Activated CD4-positive, alpha-beta T cell treated with anti-CD3 and anti-CD28 coated beads, Interleukin-2, Interleukin-4, amounts not matched to agents 100 ng/mL and 50 ng/mL, durations not matched to agents 16 hours and 8 hours (primary cell): Measurements from ENCODE around the gene PIP5KL1.

Experiments
- DNase-seq: peaks from one replicate; pipeline ENCODE4 v3.0.0-alpha.2; 2020; ENCODE audit warnings: low spot score

PIP5KL1 gene

DNA sequence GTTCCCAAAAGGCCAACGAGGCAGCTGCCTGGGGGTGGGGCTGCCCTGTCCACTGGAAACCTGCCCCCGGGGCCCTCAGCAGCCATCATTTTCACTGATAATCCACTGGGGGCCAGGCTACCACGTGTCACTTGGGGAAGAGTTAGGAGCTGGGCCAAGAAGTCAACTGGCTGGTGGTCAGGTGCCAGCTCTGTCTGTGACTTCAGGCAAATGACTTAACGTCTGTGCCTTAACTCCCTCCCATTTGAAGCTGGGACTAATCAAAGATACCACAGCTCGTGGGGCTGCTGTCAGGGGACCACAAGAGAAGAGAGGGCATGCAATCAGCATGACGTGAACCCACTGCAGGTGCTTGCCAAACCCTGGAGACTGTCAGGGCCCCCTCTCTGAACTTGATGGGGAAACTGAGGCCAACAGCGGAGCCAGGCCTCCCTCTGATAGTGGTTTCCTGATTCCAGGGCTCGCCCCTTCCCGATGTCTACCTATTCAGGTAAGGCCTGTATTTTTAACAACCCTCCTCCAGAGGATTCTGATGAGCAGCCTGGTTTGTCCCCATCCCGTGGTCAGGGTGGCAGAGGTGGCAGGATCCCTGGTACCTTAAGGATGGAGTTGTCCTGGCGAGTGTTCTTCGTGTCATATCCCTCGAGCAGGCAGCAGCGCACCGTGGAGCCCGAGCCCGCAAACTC lies 19.4 kb upstream of the PIP5KL1 start:
- no peak for DNase-seq

DNA sequence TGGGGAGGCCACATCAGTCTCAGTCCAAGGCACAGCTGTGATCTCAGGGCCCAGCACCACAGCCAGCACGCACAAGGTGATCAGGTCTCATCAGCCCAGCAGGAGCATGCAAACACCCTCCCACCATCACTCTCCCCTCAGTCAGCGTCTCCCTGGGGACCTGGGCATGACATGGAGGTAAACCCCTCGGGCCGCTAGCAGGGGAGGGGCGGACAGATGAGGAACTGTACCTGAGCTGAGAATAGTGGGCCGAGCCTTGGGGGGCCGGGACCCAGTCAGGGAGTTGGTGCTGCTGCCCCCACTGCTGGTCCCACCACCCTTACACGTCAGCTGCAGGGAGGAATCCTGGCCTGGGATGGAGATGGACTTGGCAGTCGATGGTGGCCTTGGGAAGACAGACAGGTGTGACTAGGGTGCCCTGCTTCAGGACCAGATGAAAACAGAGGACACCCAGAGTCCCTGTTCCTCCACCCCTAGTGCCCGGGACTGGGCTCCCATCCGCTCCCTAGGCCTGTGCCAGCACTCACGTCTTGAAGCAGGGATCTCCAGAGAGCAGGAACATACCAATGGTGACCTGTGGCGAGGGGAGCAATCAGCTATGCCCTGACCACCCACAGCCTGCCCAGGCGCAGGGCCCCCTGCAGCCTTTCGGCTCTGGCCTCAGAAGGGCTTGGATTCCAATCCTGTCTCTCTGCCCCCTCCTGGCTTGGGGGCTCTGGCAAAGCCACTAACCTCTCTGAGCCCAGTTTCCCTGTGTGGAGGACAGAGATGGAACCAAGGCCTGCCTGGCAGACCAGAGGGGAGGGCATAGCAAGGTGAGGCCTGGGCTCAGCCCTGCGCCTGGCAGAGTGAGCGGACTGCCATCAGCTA lies 17.5 kb upstream of the PIP5KL1 start:
- DNase-seq = no peak

DNA sequence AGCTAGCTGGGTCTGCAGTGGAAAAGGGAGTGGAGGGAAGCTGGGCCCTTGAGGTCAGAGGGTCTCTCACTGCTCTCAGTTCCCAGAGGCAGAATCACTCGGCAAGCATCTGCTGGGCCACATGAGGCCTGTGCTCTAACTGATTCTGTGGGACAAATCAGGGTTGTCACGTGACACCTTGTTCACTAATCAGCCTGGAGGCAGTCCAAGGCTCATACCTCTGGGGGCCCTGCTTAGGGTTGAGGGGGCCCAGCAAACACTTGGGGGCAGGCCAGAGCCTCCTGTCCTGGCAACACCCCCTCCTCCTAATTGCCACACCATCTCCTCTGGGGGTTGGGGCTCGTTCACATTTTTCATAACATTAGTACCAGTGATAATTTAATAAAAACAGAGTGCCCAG lies 16.2 kb upstream of the PIP5KL1 start:
- no peak for DNase-seq

DNA sequence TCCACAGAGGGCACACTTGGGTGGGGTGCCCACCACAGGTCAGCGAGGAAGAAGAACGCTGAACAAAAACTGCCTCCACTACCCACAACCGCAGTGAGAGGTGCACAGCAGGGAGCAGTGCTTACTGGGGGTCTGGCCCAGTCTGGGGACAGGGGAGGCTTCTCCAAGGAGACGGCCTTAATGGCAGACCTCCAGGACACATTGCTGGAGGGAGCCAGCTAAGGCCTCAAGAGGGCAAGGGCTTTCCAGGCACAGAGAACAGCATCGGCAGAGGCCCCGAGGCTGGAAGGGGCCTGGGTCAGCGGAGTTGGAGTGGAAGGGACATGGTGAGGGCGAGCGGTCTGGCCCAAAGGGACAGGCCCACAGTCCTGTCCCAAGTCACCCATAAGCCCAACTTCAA lies 15.4 kb upstream of the PIP5KL1 start:
- no peak for DNase-seq

DNA sequence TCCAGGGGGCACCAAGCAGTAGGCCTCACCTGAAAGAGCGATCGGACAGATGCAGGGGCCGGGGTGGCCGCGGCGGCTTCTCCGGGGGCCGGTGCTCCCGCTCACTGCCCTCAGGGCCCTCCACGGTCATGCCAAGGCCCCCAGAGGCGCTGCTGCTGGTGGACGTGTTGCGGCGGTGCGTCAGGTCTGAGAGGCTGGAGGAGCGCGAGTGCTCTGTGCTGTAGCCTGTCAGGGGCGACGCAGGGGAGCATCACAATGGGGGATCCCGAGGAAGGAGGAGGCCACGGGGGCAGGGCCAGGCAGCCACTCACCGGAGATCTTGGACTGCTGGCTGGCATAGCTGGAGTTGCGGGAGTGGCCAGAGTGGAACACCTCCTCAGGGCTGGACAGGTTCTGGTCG lies 14.8 kb upstream of the PIP5KL1 start:
- no peak for DNase-seq

DNA sequence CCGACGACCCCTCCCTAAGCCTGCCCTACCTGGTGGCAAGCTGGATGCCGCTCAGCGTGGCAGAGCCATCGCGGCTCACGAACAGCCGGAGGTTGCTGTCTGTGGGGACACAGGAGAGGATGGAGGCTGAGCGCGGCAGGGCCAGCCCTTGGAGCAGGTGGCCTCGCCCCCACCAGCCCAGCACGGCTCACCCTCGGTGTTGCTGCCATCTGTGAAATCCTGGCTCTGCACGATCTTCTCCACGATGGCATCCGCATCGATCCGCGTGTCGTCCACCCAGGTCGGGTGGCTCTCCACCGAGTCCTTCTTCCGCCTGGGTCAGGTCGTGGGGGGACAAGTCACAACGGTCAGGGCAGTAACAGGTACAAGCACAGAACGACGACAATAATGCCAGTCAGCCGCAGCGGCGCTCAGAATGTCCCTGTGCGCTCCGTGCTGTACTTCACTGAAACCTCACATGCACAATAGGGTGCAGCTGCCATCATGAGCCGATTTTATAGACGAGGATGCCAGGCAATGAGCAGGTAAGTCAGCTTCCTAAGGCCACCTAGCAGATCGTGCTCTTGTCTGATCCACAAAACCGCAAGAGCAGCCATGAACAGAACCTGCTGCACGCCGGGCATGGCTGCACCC lies 14.1 kb upstream of the PIP5KL1 start:
- DNase-seq = no peak

DNA sequence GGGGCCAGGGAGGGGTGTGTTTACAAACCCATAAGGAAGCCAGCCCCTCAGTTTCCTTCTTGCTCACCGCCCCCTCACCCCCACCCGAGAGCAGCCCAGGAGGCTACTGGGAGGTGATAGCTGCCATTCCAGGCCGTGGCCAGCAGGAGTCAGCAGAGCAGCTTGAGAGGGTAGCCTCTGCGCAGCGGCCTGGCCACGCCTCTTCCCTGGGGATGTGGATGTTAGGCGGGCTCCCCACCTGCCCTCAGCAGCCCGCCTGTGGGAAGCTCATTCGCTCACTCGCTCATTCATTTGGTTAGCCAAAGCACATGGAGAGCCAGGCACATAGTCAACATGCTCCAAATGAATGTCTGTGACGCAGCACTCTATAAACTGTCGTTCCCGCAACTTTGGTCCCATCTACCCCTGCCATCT lies 13.2 kb upstream of the PIP5KL1 start:
- DNase-seq = peak; percentile 81

GRCh38 chr9:127943011-127943662 lies 12.6 kb upstream of the PIP5KL1 start:
- DNase-seq = no peak

- DNase-seq = peak; percentile 63
Measured at GRCh38 chr9:127942216-127943010, 11.8 kb upstream of the PIP5KL1 start.

GRCh38 chr9:127941961-127942215 lies 11.3 kb upstream of the PIP5KL1 start:
- no peak for DNase-seq

GRCh38 chr9:127941062-127941960 lies 10.7 kb upstream of the PIP5KL1 start:
- DNase-seq = no peak

GRCh38 chr9:127940593-127940992 lies 10.0 kb upstream of the PIP5KL1 start:
- no peak for DNase-seq

GRCh38 chr9:127938298-127938690 lies 7.7 kb upstream of the PIP5KL1 start:
- DNase-seq = no peak

DNA sequence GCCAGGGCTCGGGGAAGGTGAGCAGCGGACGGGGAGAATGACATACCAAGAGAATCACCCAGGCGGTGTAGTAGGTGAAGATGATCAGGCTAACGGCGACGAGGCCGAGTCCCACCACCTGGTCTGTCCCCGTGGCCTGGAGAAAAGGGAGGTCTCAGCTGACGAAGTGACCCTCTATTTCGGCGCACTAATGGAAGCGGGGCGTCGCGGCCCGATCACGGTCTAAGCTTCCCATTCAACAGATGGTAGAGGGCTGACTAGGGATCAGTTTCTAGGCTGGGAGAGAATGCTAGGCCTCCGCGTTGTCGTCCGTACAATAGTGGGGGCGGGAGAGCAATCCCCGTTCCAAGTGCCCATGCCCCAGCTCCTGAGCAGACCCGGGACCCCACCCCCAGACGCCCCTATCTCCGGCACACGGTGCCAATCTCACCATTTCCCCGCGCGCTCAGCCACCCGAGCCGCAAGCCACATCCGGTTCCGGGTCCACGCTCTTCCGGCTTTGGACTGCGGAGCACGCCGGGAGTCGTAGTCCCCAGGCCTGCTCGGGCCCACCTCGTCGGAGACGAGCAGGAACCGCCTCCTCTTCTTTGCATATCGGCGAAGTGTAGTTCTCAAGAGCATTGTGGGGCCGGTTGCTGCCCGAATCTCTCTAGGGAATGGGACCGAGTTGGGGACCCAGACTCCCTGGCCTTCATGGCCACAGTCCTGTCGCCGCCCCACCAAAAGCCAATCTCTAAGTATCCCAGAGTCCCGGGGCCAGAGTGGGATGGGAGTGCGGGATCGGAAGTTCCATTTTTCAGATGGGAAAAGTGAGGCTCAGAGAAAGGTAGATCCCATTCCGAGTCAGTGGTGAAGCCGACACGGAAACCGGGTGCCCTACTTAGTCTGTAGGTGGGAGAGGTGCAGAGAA lies 7.1 kb upstream of the PIP5KL1 start, which contains the start of gene DPM2:
DPM2 (minus strand) TSS at position 467 of the 910 bp plus-strand sequence; CDS start at position 433, 34 bp downstream.
- DNase-seq = peak; percentile 92

DNA sequence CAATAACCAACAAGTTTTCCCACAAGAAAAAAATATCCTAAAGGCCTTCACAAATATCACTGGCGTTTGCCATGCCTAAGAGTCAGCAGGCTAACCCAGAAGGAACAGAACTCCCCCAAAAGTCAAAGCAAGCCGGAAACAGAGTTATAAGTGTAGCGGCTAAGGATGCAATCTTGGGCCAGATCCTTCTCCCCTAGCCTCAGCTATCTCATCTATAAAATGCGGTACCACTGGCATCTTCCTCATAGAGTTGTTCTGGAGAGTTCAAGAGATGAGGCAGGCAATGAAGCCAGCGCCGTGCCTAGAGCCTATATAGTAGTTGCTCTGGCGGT lies 6.4 kb upstream of the PIP5KL1 start:
- no peak for DNase-seq

GRCh38 chr9:127936347-127936852 lies 5.8 kb upstream of the PIP5KL1 start:
- DNase-seq = no peak

DNA sequence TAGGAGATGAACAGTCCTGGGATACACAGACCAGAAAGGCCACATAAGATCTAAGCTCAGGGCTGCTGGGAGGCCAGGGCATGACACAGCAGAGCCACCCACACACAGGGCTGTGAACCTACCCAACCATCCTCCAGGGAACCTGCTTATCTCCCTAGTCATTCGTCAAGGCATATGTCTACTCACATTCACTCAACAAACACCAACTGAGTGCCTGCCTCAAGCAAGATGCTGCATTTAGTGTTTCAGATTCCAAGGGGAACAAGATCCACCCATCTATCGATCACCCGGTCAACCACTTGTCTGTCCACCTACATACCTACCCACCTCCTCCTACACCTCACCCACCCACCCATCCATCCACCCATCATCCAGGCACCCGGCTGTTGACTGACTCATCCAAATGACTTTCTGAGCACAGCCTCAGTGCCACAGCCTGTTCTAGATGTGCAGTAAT lies 5.2 kb upstream of the PIP5KL1 start:
- DNase-seq = no peak

DNA sequence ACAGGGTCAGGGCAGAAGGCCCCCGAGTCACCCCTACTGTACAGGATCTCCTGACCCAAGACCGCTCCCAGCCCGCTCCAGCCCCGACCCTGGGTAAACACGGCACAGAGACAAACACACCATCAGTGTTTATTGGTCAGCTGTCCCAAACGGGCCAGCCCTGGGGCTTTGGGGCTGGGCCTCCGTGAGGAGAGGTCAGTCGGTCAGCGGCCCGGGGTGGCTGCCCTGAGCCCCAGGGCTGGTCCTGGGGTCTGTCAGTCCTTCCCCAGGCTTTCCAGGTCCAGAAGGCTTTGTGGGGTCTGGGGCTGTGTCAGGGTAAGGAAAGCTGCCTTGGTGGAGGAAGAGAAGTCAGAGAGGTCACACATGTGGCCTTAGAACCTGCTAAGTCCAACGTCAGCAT lies 4.4 kb upstream of the PIP5KL1 start:
- DNase-seq = no peak

- no peak for DNase-seq
Measured at GRCh38 chr9:127934248-127934647, 3.7 kb upstream of the PIP5KL1 start.
